ENCODE measurements around the gene SLC5A5. TPM values are rescaled to one million over a fixed set of nuclear protein-coding genes. Genes with fewer than 3 reads are reported as not detected.
A peak's percentile ranks its signal among the peaks of the same experiment; 100 is the strongest.
"Not testable (repeated sequence)": the region's sequence is repeated elsewhere in the genome, so short reads cannot be mapped to it uniquely, and the experiment has no call there.

Gene SLC5A5
- total RNA-seq, 1 donor from 2014 or later = not detected

DNA sequence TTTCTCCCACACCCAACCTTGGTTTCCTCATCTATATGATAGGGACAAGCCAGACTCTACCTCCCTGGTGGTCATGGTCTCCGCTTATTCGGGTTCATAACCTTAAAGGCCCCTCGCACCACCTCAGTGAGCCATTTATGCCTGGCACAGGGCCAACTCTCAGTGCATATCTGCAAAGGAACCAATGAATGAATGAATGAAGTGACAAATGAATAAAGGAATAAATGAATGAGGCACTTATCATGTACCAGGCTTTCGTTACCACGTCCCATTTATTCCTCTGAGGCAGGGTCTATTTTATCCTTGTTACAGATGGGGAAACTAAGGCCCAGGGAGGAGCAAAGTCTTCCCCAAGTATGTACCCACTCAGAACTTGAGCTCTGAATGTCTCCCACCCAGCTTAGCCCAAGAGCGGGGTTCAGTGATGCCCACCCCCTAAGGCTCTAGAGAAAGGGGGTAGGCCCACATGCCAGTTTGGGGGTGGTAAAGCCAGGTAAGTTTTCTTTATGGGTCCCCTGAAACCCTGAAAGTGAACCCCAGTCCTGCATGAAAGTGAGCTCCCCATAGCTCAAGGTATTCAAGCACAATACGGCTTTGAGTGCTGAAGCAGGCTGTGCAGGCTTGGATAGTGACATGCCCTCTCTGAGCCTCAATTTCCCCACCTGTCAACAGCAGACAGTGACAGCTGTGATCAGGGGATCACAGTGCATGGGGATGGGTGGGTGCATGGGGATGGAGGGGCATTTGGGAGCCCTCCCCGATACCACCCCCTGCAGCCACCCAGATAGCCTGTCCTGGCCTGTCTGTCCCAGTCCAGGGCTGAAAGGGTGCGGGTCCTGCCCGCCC, 490 bp upstream of the SLC5A5 start:
- DNase-seq (ENCODE audit: low spot score) = no peak

- DNase-seq (ENCODE audit: low spot score) = no peak
Measured at GRCh38 chr19:17872251-17873001, 681 bp downstream of the SLC5A5 start.

DNA sequence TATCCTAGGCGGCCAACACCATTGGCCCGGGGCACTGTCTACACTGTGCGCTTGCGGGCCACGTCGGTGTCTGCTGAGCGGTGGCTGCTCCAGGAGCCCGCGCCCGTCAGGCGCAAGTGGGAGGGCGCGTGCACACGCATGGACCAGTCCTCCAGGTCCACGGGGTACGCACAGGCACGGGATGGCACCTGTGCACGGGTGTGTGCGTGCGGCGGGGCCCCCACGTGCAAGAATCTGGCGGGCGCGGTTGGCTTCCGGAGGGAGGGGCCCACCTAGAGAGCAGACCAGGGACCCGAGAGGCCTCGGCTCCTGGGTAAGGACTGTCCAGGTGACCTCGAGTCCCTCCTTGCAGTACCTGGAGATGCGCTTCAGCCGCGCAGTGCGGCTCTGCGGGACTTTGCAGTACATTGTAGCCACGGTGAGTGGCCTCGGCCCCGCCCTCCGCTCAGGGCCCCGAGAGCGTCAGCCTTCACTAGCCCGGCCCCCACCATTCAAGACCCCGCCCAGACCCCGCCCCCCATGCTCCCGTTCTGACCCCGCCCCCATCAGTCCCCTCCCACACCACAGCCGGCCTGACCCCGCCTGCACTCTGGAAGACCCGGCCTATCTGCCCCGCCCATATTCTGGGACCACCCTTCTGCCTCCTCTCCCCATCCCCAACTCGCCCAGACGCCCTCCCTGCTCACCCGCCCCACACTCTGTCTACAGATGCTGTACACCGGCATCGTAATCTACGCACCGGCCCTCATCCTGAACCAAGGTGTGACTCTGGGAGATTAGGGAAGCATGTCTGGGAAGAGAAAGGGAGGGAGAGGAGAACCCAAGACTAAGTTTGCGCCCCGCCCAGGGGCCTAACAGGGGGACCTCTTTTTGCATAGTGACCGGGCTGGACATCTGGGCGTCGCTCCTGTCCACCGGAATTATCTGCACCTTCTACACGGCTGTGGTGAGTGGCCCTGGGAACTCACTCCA, 2.3 kb downstream of the SLC5A5 start:
- DNase-seq (ENCODE audit: low spot score) = no peak

- DNase-seq (ENCODE audit: low spot score) = no peak
Measured at GRCh38 chr19:17874758-17875135, 3.0 kb downstream of the SLC5A5 start.

- DNase-seq (ENCODE audit: low spot score) = no peak
Measured at GRCh38 chr19:17877696-17878095, 6.0 kb downstream of the SLC5A5 start.

- no peak for DNase-seq (ENCODE audit: low spot score)
Measured at GRCh38 chr19:17879466-17879865, 7.7 kb downstream of the SLC5A5 start.

GRCh38 chr19:17881701-17882100, 10.0 kb downstream of the SLC5A5 start:
- DNase-seq (ENCODE audit: low spot score) = no peak

GRCh38 chr19:17883627-17884410, 12.1 kb downstream of the SLC5A5 start:
- no peak for DNase-seq (ENCODE audit: low spot score)

- DNase-seq (ENCODE audit: low spot score) = no peak
Measured at GRCh38 chr19:17886515-17886914, 14.8 kb downstream of the SLC5A5 start.

DNA sequence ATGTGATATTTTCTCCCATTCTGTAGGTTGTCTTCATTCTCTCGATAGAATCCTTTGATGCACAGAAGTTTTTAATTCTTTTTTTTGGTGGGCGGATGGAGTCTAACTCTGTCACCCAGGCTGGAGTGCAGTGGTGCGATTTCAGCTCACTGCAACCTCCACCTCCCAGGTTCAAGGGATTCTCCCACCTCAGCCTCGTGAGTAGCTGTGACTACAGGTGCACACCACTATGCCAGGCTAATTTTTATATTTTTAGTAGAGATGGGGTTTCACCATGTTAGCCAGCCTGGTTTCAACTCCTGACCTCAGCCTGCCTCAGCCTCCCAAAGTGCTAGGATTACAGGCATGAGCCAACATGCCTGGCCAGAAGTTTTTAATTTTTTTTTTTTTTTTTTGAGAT, 15.5 kb downstream of the SLC5A5 start:
- DNase-seq (ENCODE audit: low spot score) = not testable (repeated sequence)

- no peak for DNase-seq (ENCODE audit: low spot score)
Measured at GRCh38 chr19:17888260-17888659, 16.5 kb downstream of the SLC5A5 start.

GRCh38 chr19:17889609-17890214, 18.0 kb downstream of the SLC5A5 start:
- DNase-seq (ENCODE audit: low spot score) = peak; percentile 50

DNA sequence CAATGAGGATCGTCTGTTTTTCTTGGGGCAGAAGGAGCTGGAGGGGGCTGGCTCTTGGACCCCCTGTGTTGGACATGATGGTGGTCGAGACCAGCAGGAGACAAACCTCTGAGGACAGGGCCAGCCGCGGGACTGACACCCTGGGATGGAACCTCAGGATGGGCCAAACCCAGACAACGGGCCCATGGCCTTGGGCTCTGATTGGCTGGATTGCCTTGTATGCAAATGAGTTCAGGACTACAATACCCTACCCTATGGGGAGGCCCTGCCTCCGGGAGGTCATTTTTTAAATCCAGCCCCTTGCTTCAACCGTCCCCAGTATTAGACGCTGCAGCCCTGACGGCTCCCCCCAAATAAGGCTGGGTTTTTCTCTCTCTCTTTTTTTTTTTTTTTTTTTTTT, 22.0 kb downstream of the SLC5A5 start:
- no peak for DNase-seq (ENCODE audit: low spot score)

- DNase-seq (ENCODE audit: low spot score) = no peak
Measured at GRCh38 chr19:17902701-17903100, 31.0 kb downstream of the SLC5A5 start.

DNA sequence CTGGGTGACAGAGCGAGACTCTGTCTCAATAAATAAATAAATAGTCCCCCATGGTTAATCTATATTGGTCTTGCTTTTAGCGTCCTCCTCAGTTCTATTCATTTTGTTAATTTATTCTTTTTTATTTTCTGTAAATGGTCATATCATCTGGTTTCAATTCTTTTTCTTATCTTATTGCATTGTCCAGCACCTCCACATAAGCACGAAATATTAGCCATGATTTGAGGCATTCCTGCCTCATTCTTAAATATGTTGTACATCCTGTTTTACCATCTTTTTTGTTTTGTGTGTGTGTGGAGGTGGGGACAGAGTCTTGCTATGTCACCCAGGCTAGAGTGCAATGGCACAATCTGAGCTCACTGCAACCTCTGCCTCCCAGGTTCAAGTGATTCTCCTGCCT, 36.5 kb downstream of the SLC5A5 start:
- DNase-seq (ENCODE audit: low spot score) = no peak

- no peak for DNase-seq (ENCODE audit: low spot score)
Measured at GRCh38 chr19:17909003-17909732, 37.4 kb downstream of the SLC5A5 start.

DNA sequence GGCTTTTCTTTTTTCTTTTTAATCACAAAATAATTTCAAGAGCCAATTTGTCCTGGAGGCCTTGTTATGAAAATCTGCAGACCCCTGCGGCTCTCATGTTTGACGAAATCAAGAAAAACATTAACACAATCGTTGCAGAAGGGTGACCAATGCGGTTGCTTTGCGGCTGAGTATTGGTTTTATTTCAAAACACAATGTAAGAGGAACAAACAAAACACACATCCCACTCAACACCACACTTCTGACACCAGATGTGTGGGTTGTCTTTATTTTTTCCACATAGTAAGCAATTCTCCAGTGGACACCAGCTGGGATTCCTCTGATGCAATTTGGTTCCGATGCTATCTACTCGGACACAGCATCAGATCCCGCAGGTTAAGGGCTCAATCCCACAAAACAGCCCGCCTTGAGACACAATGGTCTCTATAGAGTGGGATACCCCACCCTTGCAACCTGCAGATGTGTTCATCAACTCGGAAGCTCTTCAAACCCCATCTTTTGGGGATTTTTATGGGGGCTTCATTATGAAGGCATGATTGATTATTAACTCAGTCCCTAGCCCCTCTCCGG, 39.1 kb downstream of the SLC5A5 start:
- DNase-seq (ENCODE audit: low spot score) = no peak

GRCh38 chr19:17915940-17916593, 44.3 kb downstream of the SLC5A5 start:
- peak; percentile 18 for DNase-seq (ENCODE audit: low spot score)

DNA sequence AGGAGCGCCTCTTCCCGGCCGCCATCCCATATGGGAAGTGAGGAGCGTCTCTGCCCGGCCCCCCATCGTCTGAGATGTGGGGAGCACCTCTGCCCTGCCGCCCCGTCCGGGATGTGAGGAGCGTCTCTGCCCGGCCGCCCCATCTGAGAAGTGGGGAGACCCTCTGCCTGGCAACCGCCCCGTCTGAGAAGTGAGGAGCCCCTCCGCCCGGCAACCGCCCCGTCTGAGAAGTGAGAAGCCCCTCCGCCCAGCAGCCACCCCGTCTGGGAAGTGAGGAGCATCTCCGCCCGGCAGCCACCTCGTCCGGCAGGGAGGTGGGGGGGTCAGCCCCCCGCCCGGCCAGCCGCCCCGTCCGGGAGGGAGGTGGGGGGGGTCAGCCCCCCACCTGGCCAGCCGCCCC, 46.4 kb downstream of the SLC5A5 start:
- DNase-seq (ENCODE audit: low spot score) = not testable (repeated sequence)

Measured in mucosa of gallbladder (tissue), 1 donor.